T-helper 2 cell treated with Interferon-gamma antibody and Interleukin-4, amounts not matched to agents 100 ng/mL and 5 ng/mL, for 36 hours (primary cell): ENCODE results near the gene LASP1NB.
"Not testable (repeated sequence)": the region's sequence is repeated elsewhere in the genome, so short reads cannot be mapped to it uniquely, and the experiment has no call there.

Experiments used
- intact Hi-C: fragments of 100-400 bp; cut with micrococcal nuclease; formaldehyde crosslinking; loops from one replicate; pipeline ENCODE4 v1.15.1; 2023

Gene LASP1NB

DNA sequence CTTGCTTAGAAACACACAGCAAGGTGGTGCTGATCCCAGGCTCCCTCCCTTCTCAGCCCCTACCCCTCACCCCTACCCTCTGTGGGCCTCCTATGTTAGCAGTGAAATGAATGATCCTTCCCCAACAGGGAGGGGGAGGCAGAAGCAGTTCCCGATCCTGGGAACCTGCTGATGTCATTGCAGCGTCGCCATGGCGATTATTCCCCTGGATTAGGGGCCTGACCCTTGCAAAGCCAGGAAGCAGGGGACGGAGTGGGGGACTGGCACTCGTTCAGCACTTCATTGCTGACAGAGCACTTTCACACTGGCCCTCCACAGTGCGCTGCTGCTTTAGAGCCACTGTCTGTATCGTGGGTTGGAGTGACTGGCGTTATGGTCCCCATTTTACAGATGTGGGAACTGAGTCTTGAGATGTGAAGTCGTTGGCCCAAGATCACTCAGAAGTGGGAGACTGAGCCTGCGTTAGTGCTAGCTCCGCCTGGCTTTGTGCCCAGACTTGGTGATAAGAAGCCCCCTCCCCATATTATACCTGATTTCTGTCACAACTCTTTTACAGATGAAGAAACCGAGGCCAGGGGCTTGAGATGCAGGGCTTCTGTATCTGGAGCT lies 29.0 kb upstream of the LASP1NB start:
- intact Hi-C loops, result no loop called here

DNA sequence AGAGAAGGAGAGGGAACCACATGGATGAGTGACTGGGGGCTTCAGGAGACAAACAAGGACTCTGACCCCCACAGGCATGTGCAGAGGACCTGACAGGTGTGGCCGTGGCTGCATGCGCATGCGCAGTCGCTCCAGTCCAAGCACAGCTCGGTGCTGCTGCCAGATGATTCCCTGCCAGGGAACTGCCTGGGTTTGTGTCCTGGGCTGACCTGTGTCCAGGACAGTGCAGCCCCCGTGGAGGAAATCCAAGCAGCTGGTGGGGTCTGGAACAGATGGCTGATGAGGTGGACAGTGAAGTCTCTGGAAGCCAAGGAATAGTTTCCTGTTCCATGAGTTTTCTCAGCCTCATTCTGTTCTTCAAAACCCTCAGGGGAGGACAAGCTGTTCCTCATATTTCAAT lies 28.2 kb upstream of the LASP1NB start:
- intact Hi-C loops, result no loop called here

DNA sequence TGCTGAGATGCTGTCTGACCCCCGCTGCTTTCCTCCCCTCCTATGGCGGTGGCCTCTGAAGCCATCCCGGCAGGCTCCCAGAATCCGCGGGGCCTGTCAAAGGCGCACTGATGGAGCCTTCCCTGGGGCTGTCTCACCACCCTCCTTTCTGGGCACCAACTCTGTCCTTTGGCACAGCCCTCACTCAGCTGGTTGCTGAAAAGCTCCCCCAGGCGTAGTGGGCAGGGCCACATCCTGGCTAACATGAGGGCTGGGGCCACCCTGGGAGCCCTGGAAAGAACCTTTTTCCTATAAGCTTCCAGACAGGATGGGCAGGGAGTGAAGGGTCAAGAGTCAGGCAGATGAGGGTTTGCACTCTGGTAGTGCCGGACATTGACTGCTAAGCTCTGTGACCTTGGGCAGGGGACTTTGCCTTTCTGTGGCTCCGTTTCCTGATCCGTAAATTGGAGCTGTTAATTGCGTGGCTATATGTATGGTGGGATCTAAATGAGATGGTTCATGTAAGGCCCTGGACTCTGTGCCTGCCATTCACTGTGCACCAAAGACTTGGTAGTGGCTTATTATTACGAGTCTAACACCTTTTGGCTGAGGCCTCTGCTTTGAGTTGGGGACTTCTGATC lies 27.6 kb upstream of the LASP1NB start:
- intact Hi-C loops, result loop anchor here (1.0 to 2.0 kb wide), 2 partner anchors 26 to 45 kb away; partner anchors contain the start of gene RPL23

DNA sequence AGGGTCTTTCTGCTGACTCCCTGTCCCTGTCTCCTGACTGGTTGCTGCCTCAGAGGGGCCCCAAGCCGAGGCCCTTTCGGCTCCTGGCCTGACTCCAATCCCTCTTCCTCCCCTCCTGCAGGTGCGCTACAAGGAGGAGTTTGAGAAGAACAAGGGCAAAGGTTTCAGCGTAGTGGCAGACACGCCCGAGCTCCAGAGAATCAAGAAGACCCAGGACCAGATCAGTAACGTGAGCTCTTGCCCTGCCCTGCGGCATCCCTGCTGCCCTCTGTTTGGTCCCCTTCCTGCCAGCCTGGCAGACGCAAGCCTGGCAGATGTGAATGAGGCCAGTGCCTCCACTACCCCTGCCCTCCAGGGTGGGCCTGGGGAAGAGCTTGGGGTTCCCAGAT lies 27.1 kb upstream of the LASP1NB start:
- intact Hi-C loops, result loop anchor here (1.0 to 2.0 kb wide), 2 partner anchors 27 to 45 kb away; partner anchors contain the start of gene RPL23

- intact Hi-C loops, result loop anchor here (1.0 to 2.0 kb wide), 2 partner anchors 28 to 46 kb away; partner anchors contain the start of gene RPL23
Observed at GRCh38 chr17:38898812-38899348, 26.5 kb upstream of the LASP1NB start.

DNA sequence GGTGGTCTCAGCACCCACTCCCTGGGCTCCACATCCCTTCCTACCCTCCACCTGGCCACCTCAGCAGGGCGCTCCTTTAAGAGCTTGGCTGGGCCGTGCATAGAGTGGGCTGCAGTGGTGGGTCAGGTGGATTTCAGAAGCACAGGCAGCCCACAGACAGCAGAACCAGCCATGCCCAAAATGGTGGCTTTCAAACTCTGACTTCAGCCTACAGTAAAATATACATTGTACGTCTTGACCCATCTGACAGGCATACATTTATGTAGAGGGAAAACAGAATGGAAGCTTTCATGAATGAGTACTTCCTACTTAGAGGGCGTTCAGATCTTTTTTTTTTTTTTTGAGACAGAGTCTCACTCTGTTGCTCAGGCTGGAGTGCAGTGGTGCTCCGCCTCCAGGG lies 26.0 kb upstream of the LASP1NB start:
- intact Hi-C loops, result loop anchor here (2.0 kb wide), 1 partner anchor 47 kb away; the partner anchor contains the start of gene RPL23

- intact Hi-C loops, result no loop called here
Observed at GRCh38 chr17:38900978-38901656, 24.3 kb upstream of the LASP1NB start.

DNA sequence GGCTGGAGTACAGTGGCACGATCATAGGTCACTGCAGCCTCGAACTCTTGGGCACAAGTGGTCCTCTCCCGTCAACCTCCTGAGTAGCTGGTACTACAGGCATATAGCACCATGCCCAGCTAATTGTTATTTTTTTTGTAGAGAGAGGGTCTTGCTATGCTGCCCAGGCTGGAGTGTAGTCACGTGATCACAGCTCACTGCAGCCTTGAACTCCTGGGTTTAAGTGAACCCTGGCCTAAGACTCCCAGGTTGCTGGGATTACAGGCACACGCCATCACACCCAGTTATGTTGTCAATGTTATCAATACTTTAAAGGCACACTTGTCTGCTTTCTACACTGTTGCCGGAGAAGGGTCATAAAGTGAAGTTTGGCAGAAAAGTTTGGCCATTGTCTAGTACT lies 22.0 kb upstream of the LASP1NB start:
- intact Hi-C loops, result no loop called here

- intact Hi-C loops, result no loop called here
Observed at GRCh38 chr17:38904892-38905291, 20.5 kb upstream of the LASP1NB start.

- intact Hi-C loops, result no loop called here
Observed at GRCh38 chr17:38905375-38905774, 20.0 kb upstream of the LASP1NB start.

- intact Hi-C loops, result no loop called here
Observed at GRCh38 chr17:38906460-38907228, 18.8 kb upstream of the LASP1NB start.

- intact Hi-C loops, result no loop called here
Observed at GRCh38 chr17:38907930-38908675, 17.3 kb upstream of the LASP1NB start.

DNA sequence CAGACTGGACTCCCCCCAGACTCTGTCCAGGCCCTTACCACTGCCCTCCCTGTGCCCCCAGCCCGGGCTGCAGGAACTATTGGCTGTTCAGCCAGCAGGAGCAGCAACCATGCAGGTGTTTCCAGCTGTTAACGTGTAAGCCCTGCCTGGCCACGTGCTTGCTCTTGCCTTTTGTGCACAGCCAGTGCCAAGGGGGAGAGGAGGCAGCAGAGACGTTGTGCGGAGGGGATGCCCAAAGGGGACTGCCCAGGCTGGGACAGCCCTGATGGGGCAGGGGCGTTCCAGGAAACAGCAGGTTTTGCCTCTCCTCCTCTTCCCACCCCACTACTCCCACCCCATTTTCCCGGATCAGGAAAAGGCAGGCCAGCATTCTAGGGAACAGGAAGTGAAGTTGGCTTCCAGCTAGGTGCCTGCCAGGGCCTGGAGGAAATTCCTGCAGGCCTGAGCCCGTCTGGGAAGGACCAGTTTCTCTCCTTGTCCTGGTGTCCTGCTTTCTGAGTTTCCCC lies 16.7 kb upstream of the LASP1NB start:
- intact Hi-C loops, result no loop called here

DNA sequence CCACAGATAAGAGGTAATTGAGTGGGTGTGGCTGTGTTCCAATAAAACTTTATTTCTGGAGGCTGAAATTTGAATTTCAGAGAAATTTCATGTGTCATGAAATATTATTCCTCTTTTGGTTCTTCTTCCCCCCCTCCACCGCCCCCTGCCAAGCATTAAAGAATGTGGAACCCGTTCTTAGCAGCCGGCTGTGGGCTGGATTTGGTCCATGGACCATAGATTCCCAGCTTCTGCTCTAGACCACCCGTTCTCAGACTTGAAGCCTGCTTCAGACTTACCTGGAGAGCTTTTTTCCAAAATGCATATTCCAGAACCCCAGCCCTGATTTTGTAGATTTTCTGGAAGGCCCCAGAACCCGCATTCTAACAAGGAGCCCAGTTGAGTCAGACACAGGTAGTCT lies 15.1 kb upstream of the LASP1NB start:
- intact Hi-C loops, result no loop called here

GRCh38 chr17:38911081-38911730 lies 14.2 kb upstream of the LASP1NB start:
- intact Hi-C loops, result no loop called here

GRCh38 chr17:38911731-38912081 lies 13.7 kb upstream of the LASP1NB start:
- intact Hi-C loops, result not testable (repeated sequence)

GRCh38 chr17:38912221-38912813 lies 13.1 kb upstream of the LASP1NB start:
- intact Hi-C loops, result no loop called here

DNA sequence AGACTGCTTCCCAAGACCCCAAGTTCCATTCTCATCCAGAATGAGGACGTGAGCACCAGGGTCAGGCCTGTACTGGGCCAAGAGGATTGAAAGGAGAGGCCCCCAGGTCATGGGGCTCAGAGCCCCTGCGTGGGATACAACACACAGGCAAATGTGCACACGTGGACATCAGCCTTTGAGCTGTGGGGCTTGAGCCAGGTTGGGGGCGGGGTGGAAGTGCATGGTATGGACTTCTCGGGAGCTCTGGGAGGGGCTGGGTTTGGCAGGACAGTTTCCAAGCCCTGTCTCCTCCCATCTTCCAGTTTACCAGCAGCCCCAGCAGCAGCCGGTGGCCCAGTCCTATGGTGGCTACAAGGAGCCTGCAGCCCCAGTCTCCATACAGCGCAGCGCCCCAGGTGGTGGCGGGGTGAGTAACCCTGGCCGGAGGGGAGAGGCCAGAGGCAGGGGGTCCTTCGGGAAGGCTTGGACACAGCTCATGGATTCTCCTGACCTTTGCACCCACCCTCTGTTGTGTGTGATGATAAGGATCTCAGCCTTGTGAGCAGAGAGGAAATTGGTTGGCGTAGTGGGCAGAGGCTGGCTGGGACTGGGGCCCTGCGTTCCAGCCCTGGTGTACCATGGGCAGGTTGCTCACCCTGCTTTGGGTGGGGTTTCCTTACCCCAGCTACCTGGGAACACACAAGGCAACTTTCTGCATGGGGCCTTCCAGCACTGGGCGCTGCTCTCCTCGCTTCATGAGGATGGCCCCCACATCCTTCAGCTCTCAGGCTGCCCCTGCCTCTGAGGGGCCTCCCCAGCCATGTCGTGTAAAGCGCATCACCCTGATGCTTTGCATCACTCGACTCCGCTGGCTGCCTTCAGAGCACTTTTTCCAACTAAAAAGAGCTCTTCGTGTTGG lies 10.4 kb upstream of the LASP1NB start:
- intact Hi-C loops, result no loop called here

GRCh38 chr17:38915639-38915995 lies 9.8 kb upstream of the LASP1NB start:
- intact Hi-C loops, result no loop called here
